Measurements from ENCODE around the gene MBOAT2.

GRCh38 chr2:8996006-8996405, 7.5 kb downstream of the MBOAT2 start:
- TF ChIP-seq, protein P1, sequence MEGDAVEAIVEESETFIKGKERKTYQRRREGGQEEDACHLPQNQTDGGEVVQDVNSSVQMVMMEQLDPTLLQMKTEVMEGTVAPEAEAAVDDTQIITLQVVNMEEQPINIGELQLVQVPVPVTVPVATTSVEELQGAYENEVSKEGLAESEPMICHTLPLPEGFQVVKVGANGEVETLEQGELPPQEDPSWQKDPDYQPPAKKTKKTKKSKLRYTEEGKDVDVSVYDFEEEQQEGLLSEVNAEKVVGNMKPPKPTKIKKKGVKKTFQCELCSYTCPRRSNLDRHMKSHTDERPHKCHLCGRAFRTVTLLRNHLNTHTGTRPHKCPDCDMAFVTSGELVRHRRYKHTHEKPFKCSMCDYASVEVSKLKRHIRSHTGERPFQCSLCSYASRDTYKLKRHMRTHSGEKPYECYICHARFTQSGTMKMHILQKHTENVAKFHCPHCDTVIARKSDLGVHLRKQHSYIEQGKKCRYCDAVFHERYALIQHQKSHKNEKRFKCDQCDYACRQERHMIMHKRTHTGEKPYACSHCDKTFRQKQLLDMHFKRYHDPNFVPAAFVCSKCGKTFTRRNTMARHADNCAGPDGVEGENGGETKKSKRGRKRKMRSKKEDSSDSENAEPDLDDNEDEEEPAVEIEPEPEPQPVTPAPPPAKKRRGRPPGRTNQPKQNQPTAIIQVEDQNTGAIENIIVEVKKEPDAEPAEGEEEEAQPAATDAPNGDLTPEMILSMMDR (IDR thresholded peaks at IDR 0.05; ENCODE audit: insufficient read depth, low read length): no peak
- TF ChIP-seq SPI1 (IDR thresholded peaks at IDR 0.05; ENCODE audit: borderline replicate concordance, low read depth) (no peak), REST (IDR thresholded peaks at IDR 0.05; ENCODE audit: insufficient replicate concordance, low read depth) (no peak), GABPA (IDR thresholded peaks at IDR 0.05; ENCODE audit: low read depth) (no peak)

Measured in HL-60 (cell line).